ENCODE results near the gene PID1. TPM values are rescaled to one million over a fixed set of nuclear protein-coding genes. Genes with fewer than 3 reads are reported as not detected.

Gene PID1
- polyA plus RNA-seq, 3 donors, result 61.8 to 117 (median 62.3) TPM

DNA sequence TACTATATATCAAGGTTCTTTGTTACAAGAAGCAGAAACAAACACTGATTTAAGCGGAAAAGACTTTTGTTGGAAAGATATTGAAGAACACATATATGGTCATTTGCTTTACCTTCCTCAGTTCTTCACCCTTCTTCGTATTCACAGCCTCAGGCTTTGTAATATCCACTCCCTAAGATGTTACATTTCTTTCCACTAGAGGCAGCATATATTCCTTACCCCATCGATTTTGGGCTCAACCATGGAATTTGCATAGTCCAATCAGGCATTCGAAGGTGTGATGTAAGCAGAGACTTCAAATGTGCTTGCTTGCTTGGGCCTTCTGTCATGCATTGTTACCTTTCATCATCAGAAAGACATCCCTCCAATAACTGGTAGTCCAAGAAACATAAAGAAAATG lies 287.4 kb downstream of the PID1 start:
- WGBS (ENCODE audit: insufficient coverage), result 80% methylated on average over 2 of the region's 4 CpGs
- Mint-ChIP-seq H3K36me3 (no peaks in the 10 kb centered on the region), H3K27ac (no peak overlapping the region), H3K9me3 (peaks cover 0 to 21% (median 7%) of the 10 kb centered on the region in 7 donors), H3K4me1 (no peaks in the 10 kb centered on the region), H3K4me3 (no peak overlapping the region), H3K27me3 (ENCODE audit: low read depth in 3 of 3) (no peaks in the 10 kb centered on the region)
- no peaks in the 10 kb centered on the region for H4K20me1 ChIP-seq (ENCODE audit: insufficient read depth, low read length)
- no peak overlapping the region for H3K27ac ChIP-seq (ENCODE audit: low read depth in 1 of 2, low read length in 2 of 2)
- peaks cover 4 to 50% of the 10 kb centered on the region in 2 donors for H3K9me3 ChIP-seq (replicated peaks in 1 of 2; ENCODE audit: control insufficient read depth in 1 of 2, insufficient read depth in 1 of 2, low read length in 2 of 2)
- no peak overlapping the region for H3K9ac ChIP-seq (ENCODE audit: insufficient read depth, low read length, poor library complexity, severe bottlenecking)
- no peak overlapping the region for H2AFZ ChIP-seq (ENCODE audit: insufficient read depth, low read depth, low read length, poor library complexity, severe bottlenecking)
- intact Hi-C loops (cut with micrococcal nuclease), result no loop called here
- H3K27me3 ChIP-seq (ENCODE audit: control insufficient read depth in 2 of 2, insufficient read depth in 2 of 2, low read length in 2 of 2), result no peaks in the 10 kb centered on the region
- H3K4me3 ChIP-seq (replicated peaks in 1 of 3; ENCODE audit: low read depth in 2 of 3, low read length in 3 of 3), result no peak overlapping the region
- H3K79me2 ChIP-seq (ENCODE audit: insufficient read depth, low read length), result no peaks in the 10 kb centered on the region
- H3K4me2 ChIP-seq (replicated peaks; ENCODE audit: extremely low read depth, low read length, poor library complexity, severe bottlenecking), result no peak overlapping the region
- TF ChIP-seq CTCF (IDR thresholded peaks at IDR 0.05), result no peak
- no peak for DNase-seq
- H3K36me3 ChIP-seq (replicated peaks in 1 of 2; ENCODE audit: control insufficient read depth in 1 of 2, insufficient read depth in 2 of 2, low read length in 2 of 2), result no peaks in the 10 kb centered on the region
- no peaks in the 10 kb centered on the region for H3K4me1 ChIP-seq (ENCODE audit: control insufficient read depth in 1 of 2, insufficient read depth in 2 of 2, low read length in 2 of 2)

GRCh38 chr2:228974169-228974568 lies 296.9 kb downstream of the PID1 start:
- Mint-ChIP-seq H3K4me1 (no peaks in the 10 kb centered on the region), H3K4me3 (no peak overlapping the region), H3K9me3 (peaks cover 4 to 7% (median 6%) of the 10 kb centered on the region in 7 donors), H3K27me3 (ENCODE audit: low read depth in 3 of 3) (peaks cover 0 to 2% (median 0%) of the 10 kb centered on the region in 3 donors), H3K36me3 (no peaks in the 10 kb centered on the region), H3K27ac (no peak overlapping the region)
- TF ChIP-seq CTCF (IDR thresholded peaks at IDR 0.05), result no peak
- Histone ChIP-seq H3K9me3 (replicated peaks in 1 of 2; ENCODE audit: control insufficient read depth in 1 of 2, insufficient read depth in 1 of 2, low read length in 2 of 2) (peaks cover 0 to 6% of the 10 kb centered on the region in 2 donors), H3K36me3 (replicated peaks in 1 of 2; ENCODE audit: control insufficient read depth in 1 of 2, insufficient read depth in 2 of 2, low read length in 2 of 2) (no peaks in the 10 kb centered on the region), H3K79me2 (ENCODE audit: insufficient read depth, low read length) (no peaks in the 10 kb centered on the region), H3K27me3 (ENCODE audit: control insufficient read depth in 2 of 2, insufficient read depth in 2 of 2, low read length in 2 of 2) (no peaks in the 10 kb centered on the region), H3K27ac (ENCODE audit: low read depth in 1 of 2, low read length in 2 of 2) (no peak overlapping the region), H3K9ac (ENCODE audit: insufficient read depth, low read length, poor library complexity, severe bottlenecking) (no peak overlapping the region), H2AFZ (ENCODE audit: insufficient read depth, low read depth, low read length, poor library complexity, severe bottlenecking) (no peak overlapping the region), H3K4me1 (ENCODE audit: control insufficient read depth in 1 of 2, insufficient read depth in 2 of 2, low read length in 2 of 2) (no peaks in the 10 kb centered on the region), H3K4me2 (replicated peaks; ENCODE audit: extremely low read depth, low read length, poor library complexity, severe bottlenecking) (no peak overlapping the region), H4K20me1 (ENCODE audit: insufficient read depth, low read length) (no peaks in the 10 kb centered on the region), H3K4me3 (replicated peaks in 1 of 3; ENCODE audit: low read depth in 2 of 3, low read length in 3 of 3) (no peak overlapping the region)
- intact Hi-C loops (cut with micrococcal nuclease), result no loop called here
- WGBS (ENCODE audit: insufficient coverage), result no CpG with 5 or more reads among the region's 1 CpG
- no peak for DNase-seq

Small RNAs within 50 kb of the gene (small RNA-seq; reads per million reads assigned to genes)
- gene RN7SKP283 (ENCODE audit: insufficient read length, low read depth), result not detected
